Body of pancreas (tissue), 4 donors: Measurements from ENCODE around the gene CPT1B.

Source experiments
- POLR2A ChIP-seq, 3 donors: fragments of 450-650 bp; IDR thresholded peaks; one replicate each; pipeline ENCODE4 v1.6.1; 2016; ENCODE audit warnings: antibody characterized with exemption in 3 of 3, mild to moderate bottlenecking in 2 of 3
- TF ChIP-seq, protein P1 (sequence below), 7 experiments: fragments of 450-650 bp in 4 of 7; fragments of 200-600 bp in 3 of 7; sonication (generic) in 3 of 7; IDR thresholded peaks; one replicate each; pipeline ENCODE4 v1.5.1; 2016 to 2019; ENCODE audit warnings: antibody characterized with exemption in 7 of 7

DNA sequence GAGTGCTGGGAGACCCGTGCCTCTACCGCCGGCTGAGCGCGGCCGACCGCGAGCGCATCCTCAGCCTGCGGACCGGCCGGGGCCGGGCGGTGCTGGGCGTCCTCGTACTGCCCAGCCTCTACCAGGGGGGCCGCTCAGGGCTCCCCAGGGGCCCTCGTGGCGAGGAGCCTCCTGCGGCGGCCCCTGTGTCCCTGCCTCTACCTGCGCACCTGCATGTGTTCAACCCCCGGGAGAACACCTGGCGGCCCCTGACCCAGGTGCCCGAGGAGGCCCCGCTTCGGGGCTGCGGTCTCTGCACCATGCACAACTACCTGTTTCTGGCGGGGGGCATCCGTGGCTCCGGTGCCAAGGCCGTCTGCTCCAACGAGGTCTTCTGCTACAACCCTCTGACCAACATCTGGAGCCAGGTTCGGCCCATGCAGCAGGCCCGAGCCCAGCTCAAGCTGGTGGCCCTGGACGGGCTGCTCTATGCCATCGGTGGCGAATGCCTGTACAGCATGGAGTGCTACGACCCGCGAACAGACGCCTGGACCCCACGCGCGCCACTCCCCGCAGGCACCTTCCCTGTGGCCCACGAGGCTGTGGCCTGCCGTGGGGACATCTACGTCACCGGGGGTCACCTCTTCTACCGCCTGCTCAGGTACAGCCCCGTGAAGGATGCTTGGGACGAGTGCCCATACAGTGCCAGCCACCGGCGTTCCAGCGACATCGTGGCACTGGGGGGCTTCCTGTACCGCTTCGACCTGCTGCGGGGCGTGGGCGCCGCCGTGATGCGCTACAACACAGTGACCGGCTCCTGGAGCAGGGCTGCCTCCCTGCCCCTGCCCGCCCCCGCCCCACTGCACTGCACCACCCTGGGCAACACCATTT, 29.1 kb downstream of the CPT1B start:
- TF ChIP-seq, protein P1, sequence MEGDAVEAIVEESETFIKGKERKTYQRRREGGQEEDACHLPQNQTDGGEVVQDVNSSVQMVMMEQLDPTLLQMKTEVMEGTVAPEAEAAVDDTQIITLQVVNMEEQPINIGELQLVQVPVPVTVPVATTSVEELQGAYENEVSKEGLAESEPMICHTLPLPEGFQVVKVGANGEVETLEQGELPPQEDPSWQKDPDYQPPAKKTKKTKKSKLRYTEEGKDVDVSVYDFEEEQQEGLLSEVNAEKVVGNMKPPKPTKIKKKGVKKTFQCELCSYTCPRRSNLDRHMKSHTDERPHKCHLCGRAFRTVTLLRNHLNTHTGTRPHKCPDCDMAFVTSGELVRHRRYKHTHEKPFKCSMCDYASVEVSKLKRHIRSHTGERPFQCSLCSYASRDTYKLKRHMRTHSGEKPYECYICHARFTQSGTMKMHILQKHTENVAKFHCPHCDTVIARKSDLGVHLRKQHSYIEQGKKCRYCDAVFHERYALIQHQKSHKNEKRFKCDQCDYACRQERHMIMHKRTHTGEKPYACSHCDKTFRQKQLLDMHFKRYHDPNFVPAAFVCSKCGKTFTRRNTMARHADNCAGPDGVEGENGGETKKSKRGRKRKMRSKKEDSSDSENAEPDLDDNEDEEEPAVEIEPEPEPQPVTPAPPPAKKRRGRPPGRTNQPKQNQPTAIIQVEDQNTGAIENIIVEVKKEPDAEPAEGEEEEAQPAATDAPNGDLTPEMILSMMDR (IDR thresholded peaks at IDR 0.05): no peak
- TF ChIP-seq POLR2A (IDR thresholded peaks at IDR 0.05): no peak
